Panc1 (cell line): ENCODE measurements around the gene ARPC4. TPM values are rescaled to one million over a fixed set of nuclear protein-coding genes. Genes with fewer than 3 reads are reported as not detected.

ENCODE experiments used
- ATAC-seq: fragments of 200-7000 bp; cut with Tn5 transposase; 2 replicates; pipeline ENCODE4 v1.9.1; 2020; ENCODE audit warnings: mild to moderate bottlenecking, moderate library complexity
- BruUV-seq: library from RNA; stranded (reverse); fragments of 400-500 nt; replicated peaks from 2 replicates; lab custom pipeline; 2021; lab: Mats Ljungman, UMichigan
- CTCF ChIA-PET: fragments of 300-600 bp; sonication (Branson Sonifier 250); formaldehyde crosslinking; loops from one replicate; lab custom pipeline; 2022; ENCODE audit warnings: antibody characterized with exemption; lab: Charles Lee
- POLR2A ChIA-PET: fragments of 300-600 bp; sonication (Branson Sonifier 250); formaldehyde crosslinking; loops from one replicate; lab custom pipeline; 2022; ENCODE audit warnings: antibody characterized with exemption; lab: Charles Lee
- DNase-seq: peaks from one replicate; pipeline ENCODE4 v3.0.0-alpha.2; 2010; ENCODE audit warnings: low read depth, low spot score
- H3K27ac ChIP-seq: 2 replicates; pipeline ENCODE4 v1.5.1; 2011; ENCODE audit warnings: mild to moderate bottlenecking, low read length, inconsistent platforms
- H3K27me3 ChIP-seq: fragments of 200-500 bp; sonication (Bioruptor generic); 2 replicates; pipeline ENCODE4 v1.6.0; 2014; ENCODE audit warnings: low read length, inconsistent platforms; ENCODE audit not compliant: control insufficient read depth, insufficient read depth
- H3K36me3 ChIP-seq: fragments of 200-500 bp; sonication (Bioruptor generic); 2 replicates; pipeline ENCODE4 v1.5.1; 2014; ENCODE audit warnings: inconsistent platforms, mild to moderate bottlenecking, low read length, moderate library complexity; ENCODE audit not compliant: control insufficient read depth, insufficient read depth
- H3K4me1 ChIP-seq: 2 replicates; pipeline ENCODE4 v1.5.1; 2011; ENCODE audit warnings: inconsistent platforms, mild to moderate bottlenecking, low read length, moderate library complexity; ENCODE audit not compliant: control insufficient read depth, insufficient read depth
- H3K4me3 ChIP-seq, 2 experiments: 2 replicates each; pipeline ENCODE4 v1.5.1; 2011 to 2012; ENCODE audit warnings: low read depth in 2 of 2, low read length in 2 of 2, mild to moderate bottlenecking in 2 of 2, inconsistent platforms in 1 of 2, moderate library complexity in 1 of 2
- H3K9me3 ChIP-seq: fragments of 200-500 bp; sonication (Bioruptor generic); 2 replicates; pipeline ENCODE4 v1.5.1; 2014; ENCODE audit warnings: low read depth, mild to moderate bottlenecking, inconsistent platforms, low read length, moderate library complexity; ENCODE audit not compliant: control insufficient read depth, insufficient read depth
- CTCF ChIP-seq: fragments of 450-650 bp; IDR thresholded peaks from 2 replicates; pipeline ENCODE4 v1.5.1; 2017; ENCODE audit warnings: mild to moderate bottlenecking
- POLR2AphosphoS5 ChIP-seq: IDR thresholded peaks from 2 replicates; pipeline ENCODE4 v1.6.1; 2012; ENCODE audit warnings: mild to moderate bottlenecking, low read depth, low read length, moderate library complexity
- REST ChIP-seq, 2 experiments: IDR thresholded peaks; 2 replicates each; pipeline ENCODE4 v1.6.1; 2011 to 2012; ENCODE audit warnings: low read depth in 2 of 2, control low read depth in 1 of 2, low read length in 1 of 2, mild to moderate bottlenecking in 1 of 2, moderate library complexity in 1 of 2; ENCODE audit not compliant: insufficient read depth in 1 of 2
- SIN3A ChIP-seq: IDR thresholded peaks from 2 replicates; pipeline ENCODE4 v1.6.1; 2012; ENCODE audit warnings: low read depth, mild to moderate bottlenecking, low read length, moderate library complexity, borderline replicate concordance; ENCODE audit not compliant: insufficient read depth
- TCF7L2 ChIP-seq: IDR thresholded peaks from 2 replicates; pipeline ENCODE4 v1.6.1; 2011; ENCODE audit warnings: mild to moderate bottlenecking, low read depth, low read length, inconsistent platforms
- in situ Hi-C: cut with HindIII; loops from 2 replicates; pipeline ENCODE4 v1.10.0; 2016; ENCODE audit warnings: low sequenced_read_pairs, low pct_unique_long_range_greater_than_20kb
- intact Hi-C: fragments of 100-400 bp; cut with micrococcal nuclease; formaldehyde crosslinking; loops from one replicate; pipeline ENCODE4 v1.10.0; 2022; ENCODE audit not compliant: unreplicated experiment
- total RNA-seq: library from RNA; stranded (reverse); gene quantifications from one replicate; pipeline ENCODE4 v1.2.1, GENCODE V29; 2021; ENCODE audit not compliant: unreplicated experiment

ARPC4 gene
- total RNA-seq, 1 experiment from 2014 or later: 117 TPM

- no TSS peak for BruUV-seq
- Histone ChIP-seq H3K27ac (no peak overlapping the region), H3K4me1 (no peaks in the 10 kb centered on the region), H3K9me3 (no peaks in the 10 kb centered on the region), H3K4me3 (no peak overlapping the region), H3K36me3 (peaks cover 5% of the 10 kb centered on the region), H3K27me3 (no peaks in the 10 kb centered on the region)
- in situ Hi-C loops: no loop called here
- POLR2A ChIA-PET: no interaction called here
- no peak for DNase-seq
- intact Hi-C loops: no loop called here
- ATAC-seq: no peak
- no peak for TF ChIP-seq CTCF
- TF ChIP-seq TCF7L2: no peak
- no peak for TF ChIP-seq SIN3A
- no peak for TF ChIP-seq POLR2AphosphoS5
- TF ChIP-seq REST (IDR thresholded peaks at IDR 0.05; ENCODE audit: insufficient read depth in 1 of 2, low read depth in 2 of 2, low read length in 1 of 2): no peak
- CTCF ChIA-PET: no interaction called here
Measured at GRCh38 chr3:9744162-9744561, 48.7 kb upstream of the ARPC4 start.

- no TSS peak for BruUV-seq
- Histone ChIP-seq H3K36me3 (peaks cover 7% of the 10 kb centered on the region), H3K9me3 (no peaks in the 10 kb centered on the region), H3K4me3 (no peak overlapping the region), H3K27ac (no peak overlapping the region), H3K27me3 (no peaks in the 10 kb centered on the region), H3K4me1 (no peaks in the 10 kb centered on the region)
- DNase-seq (no peak), ATAC-seq (no peak)
- POLR2A ChIA-PET: no interaction called here
- intact Hi-C loops (no loop called here), in situ Hi-C loops (no loop called here)
- TF ChIP-seq REST (IDR thresholded peaks at IDR 0.05; ENCODE audit: insufficient read depth in 1 of 2, low read depth in 2 of 2, low read length in 1 of 2) (no peak), POLR2AphosphoS5 (no peak), CTCF (no peak), SIN3A (no peak), TCF7L2 (no peak)
- CTCF ChIA-PET: no interaction called here
Measured at GRCh38 chr3:9745521-9745920, 47.4 kb upstream of the ARPC4 start.
